IMR-90 (cell line): ENCODE data around the gene SESN1. TPM values are rescaled to one million over a fixed set of nuclear protein-coding genes. Genes with fewer than 3 reads are reported as not detected.
A peak's percentile ranks its signal among the peaks of the same experiment; 100 is the strongest.

Source experiments
- ATAC-seq: fragments of 200-7000 bp; cut with Tn5 transposase; 2 replicates; pipeline ENCODE4 v1.9.1; 2020; ENCODE audit warnings: low read depth, mild to moderate bottlenecking, moderate library complexity
- BruUV-seq: library from RNA; stranded (reverse); fragments of 400-500 nt; replicated peaks from 2 replicates; lab custom pipeline; 2021; lab: Mats Ljungman, UMichigan
- CTCF ChIA-PET: fragments of 300-600 bp; formaldehyde crosslinking; extraction: SDS; loops from one replicate; lab custom pipeline; 2021; ENCODE audit warnings: antibody characterized with exemption; lab: Yijun Ruan, JAX
- POLR2A ChIA-PET: fragments of 300-600 bp; sonication (Branson Sonifier 250); formaldehyde crosslinking; loops from one replicate; lab custom pipeline; 2022; ENCODE audit warnings: antibody characterized with exemption; ENCODE audit not compliant: unreplicated experiment; lab: Charles Lee
- DNase-seq: peaks from one replicate; pipeline ENCODE4 v3.0.0; 2013
- H2AFZ ChIP-seq: replicated peaks from 2 replicates; pipeline ENCODE3; 2013; ENCODE audit warnings: low read length, mild to moderate bottlenecking; ENCODE audit not compliant: poor library complexity
- H2AK5ac ChIP-seq: 2 replicates; pipeline ENCODE4 v1.6.1; 2013; ENCODE audit warnings: low read depth, low read length, inconsistent platforms
- H2AK9ac ChIP-seq: replicated peaks from 2 replicates; pipeline ENCODE3; 2013; ENCODE audit warnings: mild to moderate bottlenecking, low read depth, low read length, moderate library complexity; ENCODE audit not compliant: poor library complexity
- H2BK120ac ChIP-seq: 2 replicates; pipeline ENCODE4 v1.6.1; 2013; ENCODE audit warnings: low read depth, low read length, inconsistent platforms
- H2BK15ac ChIP-seq: 3 replicates; pipeline ENCODE4 v1.6.1; 2013; ENCODE audit warnings: low read depth, low read length, inconsistent platforms
- H2BK20ac ChIP-seq: 2 replicates; pipeline ENCODE4 v1.6.1; 2013; ENCODE audit warnings: low read depth, mild to moderate bottlenecking, inconsistent platforms, low read length, moderate library complexity
- H2BK5ac ChIP-seq: 2 replicates; pipeline ENCODE4 v1.6.1; 2013; ENCODE audit warnings: mild to moderate bottlenecking, low read depth, low read length, inconsistent platforms; ENCODE audit not compliant: poor library complexity, severe bottlenecking
- H3K14ac ChIP-seq: replicated peaks from 2 replicates; pipeline ENCODE4 v1.6.1; 2013; ENCODE audit warnings: low read depth, low read length, inconsistent platforms
- H3K18ac ChIP-seq: 2 replicates; pipeline ENCODE4 v1.6.1; 2013; ENCODE audit warnings: low read depth, low read length, control low read depth
- H3K23ac ChIP-seq: 2 replicates; pipeline ENCODE4 v1.6.1; 2013; ENCODE audit warnings: low read depth, low read length, inconsistent platforms
- H3K27ac ChIP-seq: 2 replicates; pipeline ENCODE4 v1.5.1; 2013; ENCODE audit warnings: mild to moderate bottlenecking, control low read depth, low read length; ENCODE audit not compliant: insufficient read depth
- H3K27me3 ChIP-seq: 2 replicates; pipeline ENCODE4 v1.6.1; 2013; ENCODE audit warnings: low read length; ENCODE audit not compliant: control insufficient read depth, insufficient read depth
- H3K36me3 ChIP-seq: 2 replicates; pipeline ENCODE4 v1.6.1; 2013; ENCODE audit warnings: low read length, mixed read lengths; ENCODE audit not compliant: control insufficient read depth, insufficient read depth
- H3K4ac ChIP-seq: 2 replicates; pipeline ENCODE4 v1.6.1; 2013; ENCODE audit warnings: low read depth, low read length, inconsistent platforms
- H3K4me1 ChIP-seq: 2 replicates; pipeline ENCODE4 v1.6.1; 2013; ENCODE audit warnings: low read length, mixed read lengths; ENCODE audit not compliant: control insufficient read depth, insufficient read depth
- H3K4me2 ChIP-seq: 2 replicates; pipeline ENCODE4 v1.6.1; 2013; ENCODE audit warnings: low read depth, mild to moderate bottlenecking, control low read depth, low read length, moderate library complexity
- H3K4me3 ChIP-seq: 2 replicates; pipeline ENCODE4 v1.5.1; 2013; ENCODE audit warnings: low read depth, mild to moderate bottlenecking, control low read depth, low read length, moderate library complexity; ENCODE audit not compliant: insufficient read depth
- H3K56ac ChIP-seq: 2 replicates; pipeline ENCODE4 v1.6.1; 2013; ENCODE audit warnings: low read length, inconsistent platforms; ENCODE audit not compliant: insufficient read depth; ENCODE audit errors: extremely low read depth
- H3K79me1 ChIP-seq, 2 experiments: 2 replicates each; pipeline ENCODE4 v1.6.1; 2013; ENCODE audit warnings: low read length in 2 of 2, inconsistent platforms in 1 of 2, low read depth in 1 of 2
- H3K9ac ChIP-seq: 2 replicates; pipeline ENCODE4 v1.6.1; 2013; ENCODE audit warnings: low read depth, low read length, control low read depth
- H3K9me1 ChIP-seq: 2 replicates; pipeline ENCODE4 v1.6.1; 2013; ENCODE audit warnings: low read length, inconsistent platforms; ENCODE audit not compliant: insufficient read depth
- H3K9me3 ChIP-seq: 2 replicates; pipeline ENCODE4 v1.6.1; 2013; ENCODE audit warnings: low read length; ENCODE audit not compliant: control insufficient read depth, insufficient read depth
- H4K20me1 ChIP-seq: 2 replicates; pipeline ENCODE4 v1.6.1; 2013; ENCODE audit warnings: low read length, inconsistent platforms; ENCODE audit not compliant: insufficient read depth
- H4K5ac ChIP-seq: 2 replicates; pipeline ENCODE4 v1.6.1; 2013; ENCODE audit warnings: mild to moderate bottlenecking, low read depth, low read length, control low read depth
- H4K8ac ChIP-seq, 2 experiments: 2 replicates each; pipeline ENCODE4 v1.6.1; 2013; ENCODE audit warnings: low read depth in 2 of 2, low read length in 2 of 2, control low read depth in 1 of 2, inconsistent platforms in 1 of 2
- H4K91ac ChIP-seq: 2 replicates; pipeline ENCODE4 v1.6.1; 2013; ENCODE audit warnings: low read depth, low read length, inconsistent platforms; ENCODE audit not compliant: insufficient read depth
- BHLHE40 ChIP-seq: fragments of 150-350 bp; IDR thresholded peaks from 2 replicates; pipeline ENCODE4 v1.6.1; 2016; ENCODE audit warnings: mild to moderate bottlenecking, low read depth, low read length
- CEBPB ChIP-seq: IDR thresholded peaks from 2 replicates; pipeline ENCODE4 v1.6.1; 2012; ENCODE audit warnings: low read depth, low read length, improper control_type of control experiment
- CTCF ChIP-seq: conservative IDR thresholded peaks from 2 replicates; pipeline ENCODE4 v1.5.1; 2012; ENCODE audit warnings: mild to moderate bottlenecking, low read depth, low read length, improper control_type of control experiment
- MAFK ChIP-seq: IDR thresholded peaks from 2 replicates; pipeline ENCODE4 v1.6.1; 2012; ENCODE audit warnings: low read depth, low read length, improper control_type of control experiment
- MAZ ChIP-seq: IDR thresholded peaks from 2 replicates; pipeline ENCODE4 v1.6.1; 2012; ENCODE audit warnings: low read depth, mild to moderate bottlenecking, low read length, improper control_type of control experiment, moderate library complexity, borderline replicate concordance
- MXI1 ChIP-seq: IDR thresholded peaks from 2 replicates; pipeline ENCODE4 v1.6.1; 2012; ENCODE audit warnings: low read depth, mild to moderate bottlenecking, low read length, moderate library complexity, borderline replicate concordance
- NFE2L2 ChIP-seq: fragments of 150-350 bp; IDR thresholded peaks from 2 replicates; pipeline ENCODE4 v1.6.1; 2016; ENCODE audit warnings: low read depth, mild to moderate bottlenecking, low read length
- POLR2A ChIP-seq: IDR thresholded peaks from 2 replicates; pipeline ENCODE4 v1.6.1; 2012; ENCODE audit warnings: mild to moderate bottlenecking, low read depth, low read length
- RAD21 ChIP-seq: IDR thresholded peaks from 2 replicates; pipeline ENCODE4 v1.6.1; 2012; ENCODE audit warnings: low read length, improper control_type of control experiment
- RCOR1 ChIP-seq: IDR thresholded peaks from 2 replicates; pipeline ENCODE4 v1.6.1; 2012; ENCODE audit warnings: mild to moderate bottlenecking, low read length, improper control_type of control experiment; ENCODE audit not compliant: insufficient replicate concordance
- RFX5 ChIP-seq: IDR thresholded peaks from 2 replicates; pipeline ENCODE4 v1.8.0; 2012; ENCODE audit warnings: low read depth, mild to moderate bottlenecking, low read length, moderate library complexity
- SMC3 ChIP-seq: fragments of 150-350 bp; IDR thresholded peaks from 2 replicates; pipeline ENCODE4 v1.6.1; 2016; ENCODE audit warnings: low read depth, mild to moderate bottlenecking, antibody characterized with exemption, low read length, moderate library complexity
- USF2 ChIP-seq: fragments of 150-350 bp; IDR thresholded peaks from 2 replicates; pipeline ENCODE4 v1.6.1; 2017; ENCODE audit warnings: mild to moderate bottlenecking, antibody characterized with exemption, low read length, low read depth
- WGBS, 2 experiments: methylation state at CpG; one replicate each; pipeline versions ENCODE4 v1.1.5 to v1.1.7; 2013; ENCODE audit warnings: missing lambda C conversion rate in 2 of 2; ENCODE audit not compliant: insufficient read length in 1 of 2; ENCODE audit errors: extremely low coverage in 2 of 2; 5-methylcytosine and 5-hydroxymethylcytosine counted together
- dilution Hi-C: fragments of 300-500 bp; cut with HindIII; formaldehyde crosslinking; loops from one replicate; pipeline ENCODE4 v1.14.3; 2018; ENCODE audit warnings: low sequenced_read_pairs; ENCODE audit not compliant: unreplicated experiment
- in situ Hi-C: fragments of 300-500 bp; cut with MboI; formaldehyde crosslinking; loops from 3 replicates; pipeline ENCODE4 v1.14.3; 2019; ENCODE audit warnings: low sequenced_read_pairs, inconsistent platforms, mixed read lengths
- intact Hi-C: fragments of 100-400 bp; cut with micrococcal nuclease; formaldehyde crosslinking; loops from 2 replicates; pipeline ENCODE4 v1.10.0; 2022
- polyA plus RNA-seq, 3 experiments: library from polyadenylated mRNA; depleted of rRNA; stranded (reverse); fragments of >200 nt; gene quantifications; 2 replicates each; pipeline ENCODE4 v1.2.3, GENCODE V29; 2012; ENCODE audit warnings: low replicate concordance in 1 of 3
- total RNA-seq: library from RNA; depleted of rRNA; stranded (reverse); fragments of >200 nt; gene quantifications from 2 replicates; pipeline ENCODE4 v1.2.3, GENCODE V29; 2012

SESN1 gene
- total and polyA plus RNA-seq, 2 of the 4 experiments (the other 2 are of a cell fraction): 9.7 to 16.7 TPM

GRCh38 chr6:109093732-109094415 is 772 bp downstream of the SESN1 start (continued):
- TF ChIP-seq SMC3: no peak

- Histone ChIP-seq H3K4ac (no peak overlapping the region), H2BK120ac (no peak overlapping the region), H2AK5ac (no peak overlapping the region), H3K14ac (no peak overlapping the region), H3K4me3 (no peak overlapping the region), H3K4me2 (peak overlapping the region; percentile 77), H3K27ac (no peak overlapping the region), H3K4me1 (peaks cover 3% of the 10 kb centered on the region; the same call in 1 of the 2 replicates), H2BK5ac (no peak overlapping the region), H4K5ac (no peak overlapping the region), H3K9me3 (no peaks in the 10 kb centered on the region), H4K8ac (no peak overlapping the region), H2BK15ac (no peak overlapping the region), H4K91ac (no peak overlapping the region), H2AFZ (no peak overlapping the region), H3K56ac (no peak overlapping the region), H2BK20ac (no peak overlapping the region), H3K27me3 (no peaks in the 10 kb centered on the region), H2AK9ac (no peak overlapping the region), H3K36me3 (no peaks in the 10 kb centered on the region), H3K23ac (0 out of 2 replicates have a peak overlapping the region, but pooled peaks have one; percentile 56), H4K20me1 (peaks cover 7% of the 10 kb centered on the region; the same call in 1 of the 2 replicates), H3K18ac (no peak overlapping the region), H3K79me1 (peaks cover 29 to 53% of the 10 kb centered on the region in 2 experiments), H3K9ac (no peak overlapping the region), H3K9me1 (peaks cover 5% of the 10 kb centered on the region; the same call in 1 of the 2 replicates)
- in situ Hi-C loops: no loop called here
- ATAC-seq (no peak), DNase-seq (no peak)
- dilution Hi-C loops: no loop called here
- no CpG with 5 or more reads among the region's 1 CpG for WGBS, 2 experiments
- CTCF ChIA-PET: interaction anchor here (1.6 kb wide), 1 partner anchor 19 kb away, joined by 4 read pairs; no protein-coding TSS in a partner anchor
- intact Hi-C loops: loop anchor here (5.0 kb wide), 1 partner anchor 390 kb away; the partner anchor contains the start of gene ZBTB24
- POLR2A ChIA-PET: no interaction called here
- BruUV-seq: no TSS peak
- TF ChIP-seq MAZ: no peak
- no peak for TF ChIP-seq USF2
- no peak for TF ChIP-seq NFE2L2
- no peak for TF ChIP-seq RCOR1
- TF ChIP-seq CTCF: no peak
- no peak for TF ChIP-seq POLR2A
- TF ChIP-seq BHLHE40: no peak
- TF ChIP-seq CEBPB: no peak
- no peak for TF ChIP-seq SMC3
- no peak for TF ChIP-seq RAD21
- TF ChIP-seq RFX5: no peak
- TF ChIP-seq MAFK: no peak
- TF ChIP-seq MXI1: no peak
Observed at GRCh38 chr6:109092074-109092473, 2.6 kb downstream of the SESN1 start.
